Esophagus muscularis mucosa (tissue), 4 donors: Measurements from ENCODE around the gene DEGS2.

Experiments used
- EP300 ChIP-seq: sonication (generic); formaldehyde crosslinking; IDR thresholded peaks from one replicate; pipeline ENCODE4 v1.6.1; 2017; ENCODE audit warnings: antibody characterized with exemption
- POLR2A ChIP-seq: fragments of 450-650 bp; IDR thresholded peaks from one replicate; pipeline ENCODE4 v1.6.1; 2017; ENCODE audit warnings: antibody characterized with exemption, moderate library complexity, mild to moderate bottlenecking, low read depth
- POLR2AphosphoS5 ChIP-seq, 2 donors: sonication (generic); formaldehyde crosslinking; IDR thresholded peaks; one replicate each; pipeline ENCODE4 v1.6.1; 2017; ENCODE audit warnings: antibody characterized with exemption in 2 of 2
- TF ChIP-seq, protein P1 (sequence below), 3 experiments: fragments of 200-600 bp in 2 of 3; fragments of 450-650 bp in 1 of 3; sonication (generic) in 2 of 3; IDR thresholded peaks; one replicate each; pipeline ENCODE4 v1.5.1; 2017 to 2019; ENCODE audit warnings: antibody characterized with exemption in 3 of 3, mild to moderate bottlenecking in 2 of 3, moderate library complexity in 1 of 3

DNA sequence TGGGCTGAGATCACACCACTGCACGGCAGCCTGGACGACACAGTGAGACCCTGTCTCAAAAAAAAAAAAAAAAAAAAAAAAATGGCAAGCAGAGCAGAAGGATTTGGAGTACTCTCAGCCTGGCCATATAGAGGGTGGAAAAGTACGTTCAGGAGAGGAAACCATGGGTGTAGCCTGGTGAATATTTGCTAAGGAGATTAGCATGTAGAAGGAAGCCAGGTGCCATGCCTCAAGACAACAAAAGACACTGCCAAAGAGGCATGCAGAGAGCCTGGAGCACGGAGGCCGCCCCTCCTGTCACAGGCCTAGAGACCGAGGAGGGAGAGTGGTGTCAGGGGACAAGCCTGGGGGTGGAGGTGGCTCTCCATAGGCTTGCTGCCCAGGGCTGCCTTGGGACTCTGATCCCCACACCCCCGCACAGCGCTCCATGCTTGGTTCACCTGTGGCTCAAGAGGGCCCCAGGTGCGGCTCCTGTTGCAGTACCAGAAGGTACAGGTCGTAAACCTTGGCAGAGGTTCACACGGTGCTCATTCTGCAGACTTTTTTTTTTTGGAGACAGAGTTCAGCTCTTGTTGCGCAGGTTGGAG is 27.9 kb upstream of the DEGS2 start:
- TF ChIP-seq, protein P1, sequence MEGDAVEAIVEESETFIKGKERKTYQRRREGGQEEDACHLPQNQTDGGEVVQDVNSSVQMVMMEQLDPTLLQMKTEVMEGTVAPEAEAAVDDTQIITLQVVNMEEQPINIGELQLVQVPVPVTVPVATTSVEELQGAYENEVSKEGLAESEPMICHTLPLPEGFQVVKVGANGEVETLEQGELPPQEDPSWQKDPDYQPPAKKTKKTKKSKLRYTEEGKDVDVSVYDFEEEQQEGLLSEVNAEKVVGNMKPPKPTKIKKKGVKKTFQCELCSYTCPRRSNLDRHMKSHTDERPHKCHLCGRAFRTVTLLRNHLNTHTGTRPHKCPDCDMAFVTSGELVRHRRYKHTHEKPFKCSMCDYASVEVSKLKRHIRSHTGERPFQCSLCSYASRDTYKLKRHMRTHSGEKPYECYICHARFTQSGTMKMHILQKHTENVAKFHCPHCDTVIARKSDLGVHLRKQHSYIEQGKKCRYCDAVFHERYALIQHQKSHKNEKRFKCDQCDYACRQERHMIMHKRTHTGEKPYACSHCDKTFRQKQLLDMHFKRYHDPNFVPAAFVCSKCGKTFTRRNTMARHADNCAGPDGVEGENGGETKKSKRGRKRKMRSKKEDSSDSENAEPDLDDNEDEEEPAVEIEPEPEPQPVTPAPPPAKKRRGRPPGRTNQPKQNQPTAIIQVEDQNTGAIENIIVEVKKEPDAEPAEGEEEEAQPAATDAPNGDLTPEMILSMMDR (IDR thresholded peaks at IDR 0.05): no peak
- TF ChIP-seq POLR2A (no peak), EP300 (no peak), POLR2AphosphoS5 (IDR thresholded peaks at IDR 0.05) (no peak)
